ENCODE measurements around the gene ABCB7.
"Not testable (repeated sequence)": the region's sequence is repeated elsewhere in the genome, so short reads cannot be mapped to it uniquely, and the experiment has no call there.

ABCB7 gene

DNA sequence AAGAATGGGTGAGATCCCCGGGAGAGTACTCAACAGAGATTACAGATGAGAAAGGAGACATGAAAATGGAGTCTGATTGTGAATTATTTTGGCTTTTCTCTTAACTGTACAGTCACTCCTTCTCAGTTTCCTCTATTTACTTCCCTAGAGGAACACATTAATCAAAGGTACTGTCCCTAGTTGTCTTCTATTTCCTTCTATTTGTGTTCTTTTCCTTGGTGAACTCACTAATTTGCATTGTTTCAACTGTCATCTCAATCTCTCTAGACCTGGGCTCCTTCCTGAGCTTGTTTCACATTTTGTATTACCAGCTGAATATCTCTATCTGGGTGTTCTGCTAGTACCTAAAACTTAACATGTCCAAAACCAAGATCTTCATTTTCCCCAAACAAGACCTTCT lies 59.8 kb downstream of the ABCB7 start:
- DNase-seq: no peak

DNA sequence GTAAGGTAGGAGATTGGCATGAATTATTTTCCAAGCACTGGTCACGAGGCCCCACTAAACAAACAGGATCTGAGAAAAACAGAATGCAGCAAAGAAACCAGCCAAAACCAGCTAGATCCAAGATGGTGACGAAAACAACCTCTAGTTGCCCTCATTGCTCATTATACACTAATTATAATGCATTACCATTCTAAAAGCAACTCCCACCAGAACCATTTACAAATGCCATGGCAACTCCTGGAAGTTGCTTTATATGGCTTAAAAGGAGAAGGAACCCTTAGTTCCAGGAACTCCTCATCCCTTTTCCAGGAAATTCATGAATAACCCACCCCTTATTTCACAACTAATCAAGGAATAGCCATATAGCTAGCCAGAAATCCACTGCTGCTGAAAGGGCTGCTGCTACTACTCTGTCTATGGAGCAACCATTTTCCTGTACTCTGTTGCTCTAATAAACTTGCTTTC lies 69.3 kb downstream of the ABCB7 start:
- no peak for DNase-seq

DNA sequence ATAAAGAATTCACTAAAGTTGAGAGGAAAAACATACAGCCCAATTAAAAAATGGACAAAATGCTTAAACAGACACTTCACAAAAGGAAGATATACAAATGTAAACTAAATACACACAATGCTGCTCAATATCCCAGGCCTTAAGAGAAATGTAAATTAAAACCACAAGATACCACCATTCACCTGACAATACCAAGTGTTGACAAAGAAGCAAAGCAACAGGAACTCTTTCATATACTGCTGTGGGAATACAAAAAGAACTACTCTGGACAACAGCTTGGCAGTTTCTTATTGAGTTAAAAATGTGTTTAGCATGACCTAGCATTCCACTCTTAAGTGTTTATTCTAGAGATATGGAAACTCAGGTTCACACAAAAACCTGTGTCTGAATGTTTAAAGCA lies 71.3 kb downstream of the ABCB7 start:
- DNase-seq: no peak

DNA sequence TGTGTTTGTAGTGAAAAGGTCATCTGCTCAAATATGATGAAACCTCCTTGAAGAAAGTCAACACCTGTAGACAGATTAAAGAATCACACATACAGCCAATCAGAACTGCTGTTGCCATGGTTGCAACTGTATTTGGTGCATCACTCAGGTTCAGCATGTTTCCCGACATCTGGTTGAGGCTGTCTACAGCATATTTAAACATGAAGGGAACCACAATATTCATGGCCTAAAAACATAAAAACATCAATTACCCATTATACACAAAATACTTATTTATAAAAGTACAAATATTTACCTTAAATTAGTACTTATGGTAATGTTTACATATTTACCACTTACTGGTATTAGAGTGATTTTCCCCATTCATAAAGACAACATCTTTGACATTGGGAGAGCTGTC lies 79.7 kb downstream of the ABCB7 start:
- DNase-seq: no peak

DNA sequence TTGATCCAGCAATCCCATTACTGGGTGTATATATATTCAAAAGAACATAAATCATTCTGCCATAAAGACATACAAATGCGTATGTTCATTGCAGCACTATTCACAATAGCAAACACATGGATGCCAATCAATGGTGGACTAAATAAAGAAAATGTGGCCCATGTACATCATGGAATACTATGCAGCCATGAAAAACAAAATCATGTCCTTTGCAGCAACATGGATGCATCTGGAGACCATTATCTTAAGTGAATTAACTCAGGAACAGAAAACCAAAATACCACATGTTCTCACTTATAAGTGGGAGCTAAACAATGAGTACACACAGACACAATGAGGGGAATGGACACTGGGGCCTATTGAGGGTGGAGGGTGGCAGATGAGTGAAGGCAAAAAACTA lies 81.6 kb downstream of the ABCB7 start:
- DNase-seq: no peak

DNA sequence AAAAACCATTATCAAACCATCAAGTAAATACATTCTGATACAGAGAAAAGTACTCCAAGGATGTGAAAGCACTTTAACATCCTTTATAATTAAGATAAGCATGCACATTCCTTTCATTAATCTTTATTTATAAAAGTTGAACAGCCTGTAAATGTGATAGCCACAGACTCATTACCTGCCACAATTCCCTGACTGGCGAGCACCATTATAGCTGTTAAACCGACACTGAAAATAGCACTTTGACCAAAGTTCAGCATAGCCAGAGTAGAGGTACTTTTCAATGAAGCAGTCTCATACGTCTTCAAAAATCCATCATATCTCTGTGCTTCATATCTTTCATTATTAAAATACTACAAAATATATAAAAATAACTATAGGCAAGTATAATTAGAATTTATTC lies 84.7 kb downstream of the ABCB7 start:
- DNase-seq: no peak

DNA sequence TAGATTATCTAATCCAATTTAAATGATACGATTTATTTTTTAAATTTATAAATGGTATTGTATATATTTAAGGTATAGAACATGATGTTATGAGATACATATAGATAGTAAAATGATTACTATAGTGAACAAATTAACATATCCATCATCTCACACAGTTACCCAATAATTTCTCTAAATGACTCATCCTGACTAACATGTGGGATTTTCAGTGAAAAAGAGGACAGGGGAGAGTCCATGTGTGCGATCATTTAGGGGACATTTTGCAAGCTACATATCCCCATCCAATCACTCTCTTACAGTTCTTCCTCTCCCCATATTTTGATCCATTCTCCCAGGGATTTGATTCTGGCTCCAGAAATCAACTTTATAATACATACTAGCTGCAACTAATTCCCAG lies 88.2 kb downstream of the ABCB7 start:
- peak; percentile 26 for DNase-seq

DNA sequence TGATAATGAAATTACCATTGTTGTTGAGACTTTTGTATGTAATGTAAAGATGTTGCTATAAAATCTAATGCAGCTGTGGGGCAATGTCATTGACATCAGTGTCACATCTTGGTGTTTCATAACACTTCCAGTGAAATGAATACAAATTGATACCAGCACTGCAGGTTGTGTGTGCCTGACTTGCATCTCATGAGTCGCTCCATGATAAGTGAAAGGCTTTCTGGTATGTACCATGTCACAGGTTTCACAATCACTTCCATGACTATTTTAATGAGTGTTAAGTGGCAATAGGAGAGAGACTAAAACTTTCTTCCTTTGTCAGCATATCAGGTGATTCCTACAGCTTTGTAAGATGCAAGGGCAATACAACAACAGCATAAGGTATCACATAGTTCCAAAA lies 94.4 kb downstream of the ABCB7 start:
- peak; percentile 3 for DNase-seq

DNA sequence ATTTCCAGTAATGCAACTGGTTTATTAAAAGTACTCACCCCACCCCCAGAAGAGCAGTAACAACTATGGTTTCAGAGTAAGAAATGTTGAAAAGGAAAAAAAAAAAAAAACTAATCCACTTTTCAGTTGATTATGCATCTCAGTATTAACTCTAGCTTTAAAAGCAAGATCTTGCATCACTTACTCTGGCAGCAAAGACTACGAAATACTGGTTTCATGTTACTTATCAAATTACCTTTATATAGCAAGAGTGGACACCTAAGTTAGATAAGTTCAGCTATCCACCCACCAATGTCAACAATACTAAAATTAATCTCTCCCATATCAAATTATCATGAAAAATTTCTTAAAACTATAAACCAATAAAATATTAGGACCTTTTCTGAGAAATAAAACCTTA lies 105.0 kb downstream of the ABCB7 start:
- no peak for DNase-seq

DNA sequence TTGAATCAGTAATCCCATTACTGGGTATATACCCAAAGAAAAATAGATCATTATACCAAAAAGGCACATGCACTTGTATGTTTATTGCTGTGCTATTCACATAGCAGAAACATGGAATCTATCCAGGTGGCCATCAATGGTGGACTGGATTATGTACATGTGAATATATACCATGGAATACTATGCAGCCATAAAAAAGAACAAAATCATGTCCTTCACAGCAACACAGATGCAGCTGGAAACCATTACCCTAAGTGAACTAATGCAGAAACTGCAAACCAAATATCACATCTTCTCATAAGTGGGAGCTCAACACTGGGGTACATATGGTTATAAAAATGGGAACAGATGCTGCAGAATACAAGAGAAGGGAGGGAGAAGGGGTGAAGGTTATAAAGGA lies 110.7 kb downstream of the ABCB7 start:
- no peak for DNase-seq

DNA sequence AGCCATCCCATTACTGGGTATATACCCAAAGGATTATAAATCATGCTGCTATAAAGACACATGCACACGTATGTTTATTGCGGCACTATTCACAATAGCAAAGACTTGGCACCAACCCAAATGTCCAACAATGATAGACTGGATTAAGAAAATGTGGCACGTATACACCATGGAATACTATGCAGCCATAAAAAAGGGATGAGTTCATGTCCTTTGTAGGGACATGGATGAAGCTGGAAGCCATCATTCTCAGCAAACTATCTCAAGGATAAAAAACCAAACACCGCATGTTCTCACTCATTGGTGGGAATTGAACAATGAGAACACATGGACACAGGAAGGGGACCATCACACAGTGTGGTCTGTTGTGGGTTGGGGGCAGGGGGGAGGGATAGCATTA lies 111.9 kb downstream of the ABCB7 start:
- not testable (repeated sequence) for DNase-seq

DNA sequence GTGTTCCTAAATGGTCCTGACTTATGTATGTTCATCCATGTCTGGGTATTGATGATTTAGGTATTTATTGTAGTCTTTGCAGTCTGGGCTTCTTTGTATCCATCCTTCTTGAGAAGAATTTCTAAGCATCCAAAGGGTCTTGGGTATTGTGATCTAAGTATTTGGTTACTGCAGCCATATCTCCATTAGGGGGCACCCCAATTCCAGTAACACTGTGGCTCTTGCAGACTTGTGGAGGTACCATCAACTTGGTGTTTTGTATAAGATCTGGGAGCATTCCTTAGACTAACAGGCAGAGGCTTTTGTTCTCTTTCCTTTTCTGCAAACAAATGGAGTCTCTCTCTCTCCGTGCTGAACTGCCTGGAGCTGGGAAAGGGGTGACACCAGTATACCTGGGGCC lies 117.2 kb downstream of the ABCB7 start:
- peak; percentile 8 for DNase-seq
